ENCODE data around the gene ZNF644. TPM values are rescaled to one million over a fixed set of nuclear protein-coding genes. Genes with fewer than 3 reads are reported as not detected.

ZNF644 gene
- total RNA-seq, 1 donor from 2014 or later, result 51.9 TPM

GRCh38 chr1:91005285-91005684 is 16.6 kb downstream of the ZNF644 start:
- Histone ChIP-seq H3K27me3 (no peaks in the 10 kb centered on the region), H3K9me3 (no peaks in the 10 kb centered on the region), H3K4me1 (peaks cover 17% of the 10 kb centered on the region), H3K4me3 (no peak overlapping the region), H3K36me3 (no peaks in the 10 kb centered on the region), H3K27ac (no peak overlapping the region)
- ATAC-seq (no peak), DNase-seq (no peak)
- intact Hi-C loops (cut with DNase I), result no loop called here
- TF ChIP-seq CTCF (IDR thresholded peaks at IDR 0.05), result no peak

DNA sequence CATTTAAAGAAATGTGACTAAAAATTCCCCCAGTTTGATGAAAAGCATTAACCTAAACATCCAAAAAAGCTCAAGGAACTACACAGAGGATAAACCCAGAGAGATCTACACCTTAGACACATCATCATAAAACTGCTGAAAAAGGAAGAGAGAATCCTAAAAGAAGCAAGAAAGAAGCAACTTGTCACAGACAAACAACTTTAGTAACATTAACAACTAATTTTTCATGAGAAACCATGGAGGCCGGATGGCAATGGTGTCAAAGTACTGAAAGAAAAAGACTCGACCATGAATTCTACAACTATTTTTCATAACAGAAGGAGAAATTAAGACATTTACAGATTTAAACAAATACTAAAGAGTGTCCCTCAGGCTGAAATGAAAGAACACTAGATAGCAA is 17.7 kb downstream of the ZNF644 start:
- Histone ChIP-seq H3K4me1 (peaks cover 11% of the 10 kb centered on the region), H3K27ac (no peak overlapping the region), H3K36me3 (no peaks in the 10 kb centered on the region), H3K9me3 (peaks cover 4% of the 10 kb centered on the region), H3K27me3 (no peaks in the 10 kb centered on the region), H3K4me3 (no peak overlapping the region)
- TF ChIP-seq CTCF (IDR thresholded peaks at IDR 0.05), result no peak
- intact Hi-C loops (cut with DNase I), result no loop called here
- no peak for DNase-seq
- ATAC-seq, result no peak

- ATAC-seq (no peak), DNase-seq (no peak)
- TF ChIP-seq CTCF (IDR thresholded peaks at IDR 0.05), result no peak
- intact Hi-C loops (cut with DNase I), result no loop called here
- Histone ChIP-seq H3K4me3 (no peak overlapping the region), H3K27me3 (no peaks in the 10 kb centered on the region), H3K4me1 (no peaks in the 10 kb centered on the region), H3K9me3 (peaks cover 8% of the 10 kb centered on the region), H3K36me3 (no peaks in the 10 kb centered on the region), H3K27ac (no peak overlapping the region)
Observed at GRCh38 chr1:90996742-90997413, 25.0 kb downstream of the ZNF644 start.

GRCh38 chr1:90995311-90995894 is 26.4 kb downstream of the ZNF644 start:
- no peaks in the 10 kb centered on the region for H3K27me3 ChIP-seq
- no peak for DNase-seq
- H3K4me1 ChIP-seq, result no peaks in the 10 kb centered on the region
- H3K4me3 ChIP-seq, result no peak overlapping the region
- no peak for TF ChIP-seq CTCF (IDR thresholded peaks at IDR 0.05)
- intact Hi-C loops (cut with DNase I), result no loop called here
- ATAC-seq, result no peak
- no peaks in the 10 kb centered on the region for H3K36me3 ChIP-seq
- H3K9me3 ChIP-seq, result peaks cover 8% of the 10 kb centered on the region
- no peak overlapping the region for H3K27ac ChIP-seq

- Histone ChIP-seq H3K4me3 (no peak overlapping the region), H3K9me3 (peaks cover 7% of the 10 kb centered on the region), H3K4me1 (no peaks in the 10 kb centered on the region), H3K27me3 (no peaks in the 10 kb centered on the region), H3K27ac (no peak overlapping the region), H3K36me3 (no peaks in the 10 kb centered on the region)
- intact Hi-C loops (cut with DNase I), result no loop called here
- ATAC-seq (no peak), DNase-seq (no peak)
- no peak for TF ChIP-seq CTCF (IDR thresholded peaks at IDR 0.05)
Observed at GRCh38 chr1:90994461-90994860, 27.4 kb downstream of the ZNF644 start.
